Nephron (organoid): ENCODE data around the gene KIF26A.
A peak's percentile ranks its signal among the peaks of the same experiment; 100 is the strongest.

ENCODE experiments used
- H3K27ac Mint-ChIP-seq, 3 experiments: 2 replicates each; pipeline ENCODE4 v1.8.0; 2020; ENCODE audit warnings: mixed read lengths in 3 of 3, mild to moderate bottlenecking in 2 of 3, moderate library complexity in 1 of 3
- H3K27me3 Mint-ChIP-seq: 2 replicates; pipeline ENCODE4 v1.8.0; 2021; ENCODE audit warnings: low read depth, mild to moderate bottlenecking, moderate library complexity, mixed read lengths
- H3K36me3 Mint-ChIP-seq: 2 replicates; pipeline ENCODE4 v1.8.0; 2020; ENCODE audit warnings: low read depth, mixed read lengths
- H3K4me1 Mint-ChIP-seq: 2 replicates; pipeline ENCODE4 v1.8.0; 2020; ENCODE audit warnings: mixed read lengths
- H3K4me3 Mint-ChIP-seq, 3 experiments: 2 replicates each; pipeline ENCODE4 v1.8.0; 2020; ENCODE audit warnings: mild to moderate bottlenecking in 3 of 3, mixed read lengths in 3 of 3, moderate library complexity in 2 of 3
- H3K9me3 Mint-ChIP-seq: 2 replicates; pipeline ENCODE4 v1.8.0; 2020; ENCODE audit warnings: mixed read lengths
- CTCF ChIP-seq, 3 experiments: fragments of 200-600 bp; sonication (generic); IDR thresholded peaks; one replicate each; pipeline ENCODE4 v1.5.0; 2021; ENCODE audit warnings: antibody characterized with exemption in 3 of 3; ENCODE audit not compliant: unreplicated experiment in 3 of 3

The KIF26A gene

GRCh38 chr14:104155513-104155912 lies 17.1 kb downstream of the KIF26A start:
- Mint-ChIP-seq H3K36me3 (no peaks in the 10 kb centered on the region), H3K27ac (no peak overlapping the region), H3K9me3 (no peaks in the 10 kb centered on the region), H3K4me1 (peaks cover 17% of the 10 kb centered on the region), H3K27me3 (no peaks in the 10 kb centered on the region), H3K4me3 (no peak overlapping the region)
- TF ChIP-seq CTCF (IDR thresholded peaks at IDR 0.05; ENCODE audit: unreplicated experiment in 3 of 3), result no peak

GRCh38 chr14:104156142-104156541 lies 17.8 kb downstream of the KIF26A start:
- H3K27ac Mint-ChIP-seq, result peak overlapping the region in 2 of 3 experiments; percentile 36 to 65
- H3K4me1 Mint-ChIP-seq, result peaks cover 17% of the 10 kb centered on the region
- H3K27me3 Mint-ChIP-seq, result no peaks in the 10 kb centered on the region
- no peaks in the 10 kb centered on the region for H3K9me3 Mint-ChIP-seq
- no peaks in the 10 kb centered on the region for H3K36me3 Mint-ChIP-seq
- no peak for TF ChIP-seq CTCF (IDR thresholded peaks at IDR 0.05; ENCODE audit: unreplicated experiment in 3 of 3)
- H3K4me3 Mint-ChIP-seq, result no peak overlapping the region

GRCh38 chr14:104157016-104157928 lies 18.9 kb downstream of the KIF26A start:
- no peaks in the 10 kb centered on the region for H3K36me3 Mint-ChIP-seq
- peak in 1 of 3 experiments; percentile 15 for TF ChIP-seq CTCF (IDR thresholded peaks at IDR 0.05; ENCODE audit: unreplicated experiment in 3 of 3)
- no peaks in the 10 kb centered on the region for H3K27me3 Mint-ChIP-seq
- H3K9me3 Mint-ChIP-seq, result no peaks in the 10 kb centered on the region
- peak overlapping the region in 1 of 3 experiments; percentile 63 for H3K27ac Mint-ChIP-seq
- H3K4me1 Mint-ChIP-seq, result peaks cover 10% of the 10 kb centered on the region
- no peak overlapping the region for H3K4me3 Mint-ChIP-seq

GRCh38 chr14:104158827-104159798 lies 20.7 kb downstream of the KIF26A start:
- TF ChIP-seq CTCF (IDR thresholded peaks at IDR 0.05; ENCODE audit: unreplicated experiment in 3 of 3), result no peak
- H3K27ac Mint-ChIP-seq, result no peak overlapping the region
- no peaks in the 10 kb centered on the region for H3K9me3 Mint-ChIP-seq
- no peaks in the 10 kb centered on the region for H3K27me3 Mint-ChIP-seq
- no peak overlapping the region for H3K4me3 Mint-ChIP-seq
- no peaks in the 10 kb centered on the region for H3K36me3 Mint-ChIP-seq
- peaks cover 5% of the 10 kb centered on the region for H3K4me1 Mint-ChIP-seq

GRCh38 chr14:104159990-104160389 lies 21.6 kb downstream of the KIF26A start:
- H3K36me3 Mint-ChIP-seq, result no peaks in the 10 kb centered on the region
- no peak overlapping the region for H3K4me3 Mint-ChIP-seq
- peaks cover 5% of the 10 kb centered on the region for H3K4me1 Mint-ChIP-seq
- no peaks in the 10 kb centered on the region for H3K9me3 Mint-ChIP-seq
- no peak overlapping the region for H3K27ac Mint-ChIP-seq
- H3K27me3 Mint-ChIP-seq, result no peaks in the 10 kb centered on the region
- no peak for TF ChIP-seq CTCF (IDR thresholded peaks at IDR 0.05; ENCODE audit: unreplicated experiment in 3 of 3)
